H1 (cell line): Measurements from ENCODE around the gene SH3D19.

ENCODE experiments used
- BCL11A ChIP-seq, 2 experiments: IDR thresholded peaks; one replicate each; pipeline ENCODE4 v1.6.1; 2011; ENCODE audit warnings: low read depth in 2 of 2, low read length in 2 of 2, mild to moderate bottlenecking in 2 of 2
- TEAD4 ChIP-seq: IDR thresholded peaks from 2 replicates; pipeline ENCODE4 v1.6.1; 2012; ENCODE audit warnings: low read depth, low read length, inconsistent platforms, mixed read lengths

DNA sequence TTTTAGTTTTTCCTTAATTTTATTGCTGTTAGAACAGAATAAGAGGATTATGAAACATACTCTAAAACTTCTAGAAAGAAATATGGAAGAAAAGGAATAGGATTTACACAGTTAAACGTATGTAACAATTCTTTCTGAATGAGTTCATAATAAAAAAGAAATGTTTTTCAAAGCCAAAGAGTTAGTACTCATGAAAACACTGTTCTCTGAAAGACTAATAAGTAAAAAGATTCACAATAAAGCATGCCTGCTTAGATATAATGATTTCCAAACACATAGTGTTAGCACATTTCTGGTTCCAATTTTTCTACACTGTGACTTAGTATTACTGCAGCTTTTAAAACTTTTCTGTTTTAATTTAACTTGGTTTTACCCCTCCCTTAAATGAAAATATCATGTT, 98.2 kb downstream of the SH3D19 start:
- TF ChIP-seq TEAD4 (no peak), BCL11A (IDR thresholded peaks at IDR 0.05; ENCODE audit: low read depth in 2 of 2, low read length in 2 of 2) (no peak)
